Stimulated activated CD8-positive, alpha-beta memory T cell treated with anti-CD3 and anti-CD28 coated beads, Interleukin-4, amount 100 ng/mL, for 1 hour (primary cell): Measurements from ENCODE around the gene FOXC2.

ENCODE experiments used
- DNase-seq, 2 donors: peaks; one replicate each; pipeline ENCODE4 v3.0.0-alpha.2; 2020; ENCODE audit warnings: low read depth in 2 of 2, low spot score in 1 of 2

FOXC2 gene

DNA sequence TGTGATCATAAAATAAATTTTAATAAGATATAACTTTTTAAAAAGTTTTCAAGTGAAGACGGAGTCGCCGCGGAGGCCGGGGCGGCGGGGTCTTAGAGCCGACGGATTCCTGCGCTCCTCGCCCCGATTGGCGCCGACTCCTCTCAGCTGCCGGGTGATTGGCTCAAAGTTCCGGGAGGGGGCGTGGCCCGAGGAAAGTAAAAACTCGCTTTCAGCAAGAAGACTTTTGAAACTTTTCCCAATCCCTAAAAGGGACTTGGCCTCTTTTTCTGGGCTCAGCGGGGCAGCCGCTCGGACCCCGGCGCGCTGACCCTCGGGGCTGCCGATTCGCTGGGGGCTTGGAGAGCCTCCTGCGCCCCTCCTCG, at the start of gene FOXC2:
Gene FOXC2 (plus strand): TSS at position 229 of the 365 bp plus-strand sequence. CDS start 507 bp downstream, outside the sequence.
- no peak for DNase-seq

DNA sequence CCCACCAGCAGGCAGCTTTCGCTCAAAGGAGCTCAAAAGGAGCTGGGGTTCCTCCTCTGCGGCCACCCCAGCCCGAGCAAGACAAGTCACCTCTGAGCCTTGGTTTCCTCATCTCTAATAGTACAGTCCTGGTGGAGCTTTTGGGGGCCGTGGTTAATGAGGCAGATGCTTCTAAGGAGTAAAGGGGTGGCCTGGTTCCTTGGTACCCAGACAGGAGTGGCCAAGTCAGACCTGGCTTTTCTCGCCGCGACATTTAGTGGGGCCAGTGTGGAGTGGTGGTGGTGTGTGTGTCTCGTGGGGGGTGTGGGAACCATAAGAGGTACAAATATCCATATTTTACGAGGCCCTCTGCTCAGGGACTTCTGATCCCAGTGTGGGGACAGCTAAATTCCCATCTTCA, 49.6 kb upstream of the FOXC2 start:
- no peak for DNase-seq

DNA sequence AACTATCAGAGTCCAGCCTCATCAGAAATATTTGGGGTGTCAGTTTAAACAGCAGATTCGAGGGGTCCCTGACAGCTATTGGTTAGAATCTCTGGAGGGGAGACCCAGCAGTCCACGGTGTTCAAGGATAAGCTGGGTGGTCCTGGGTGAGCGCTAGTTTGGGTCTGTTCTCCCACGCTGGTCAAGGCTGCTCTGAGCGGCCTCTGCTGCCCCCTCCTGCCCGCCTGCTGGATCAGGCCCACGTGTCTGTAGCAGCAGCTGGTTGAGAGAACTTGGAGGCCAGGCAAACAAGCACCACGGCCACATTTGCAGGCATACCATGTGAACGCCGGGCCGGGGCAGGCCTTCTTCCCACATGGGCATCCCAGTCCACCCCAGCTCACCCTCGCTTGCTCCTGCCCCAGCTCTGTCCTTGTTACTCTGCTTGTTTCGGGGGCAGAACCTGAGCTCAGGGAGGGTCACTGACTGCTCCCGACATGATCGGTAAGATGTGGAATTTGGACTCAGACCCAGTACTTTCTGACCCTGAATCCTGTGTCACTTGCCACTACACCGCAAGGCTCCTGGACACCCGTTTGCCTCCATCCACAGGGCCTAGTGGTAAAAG, 48.9 kb upstream of the FOXC2 start:
- DNase-seq, result no peak

DNA sequence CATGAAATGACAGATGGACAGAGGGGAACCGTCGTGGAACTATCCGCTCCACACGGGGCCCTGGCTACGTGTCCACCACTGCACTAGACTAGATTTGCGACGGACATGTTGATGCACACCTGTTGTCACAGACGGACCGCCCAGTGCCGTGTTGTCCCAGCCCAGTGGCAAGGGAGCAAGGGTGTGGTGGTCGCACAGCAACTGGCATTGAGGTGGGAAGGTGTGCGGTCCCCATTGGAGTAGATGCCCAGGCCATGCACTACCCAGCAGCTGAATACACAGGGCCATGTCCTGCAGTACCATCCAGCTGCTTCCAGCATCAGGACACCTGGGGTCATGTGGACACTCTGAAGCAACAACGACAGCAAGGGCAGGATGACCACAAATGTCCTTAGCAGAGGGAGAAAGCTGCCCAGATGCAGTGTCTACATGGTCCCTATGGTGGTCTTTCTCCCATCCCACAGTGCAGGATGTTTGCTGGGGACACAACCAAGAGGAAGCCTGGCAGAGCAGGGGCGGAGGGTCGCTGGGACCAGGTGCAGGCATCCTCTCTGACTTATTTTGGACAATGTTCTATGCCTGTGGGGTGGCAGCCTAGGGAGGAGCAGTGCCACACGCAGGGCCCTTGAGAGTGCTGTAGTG, 47.5 kb upstream of the FOXC2 start:
- no peak for DNase-seq

DNA sequence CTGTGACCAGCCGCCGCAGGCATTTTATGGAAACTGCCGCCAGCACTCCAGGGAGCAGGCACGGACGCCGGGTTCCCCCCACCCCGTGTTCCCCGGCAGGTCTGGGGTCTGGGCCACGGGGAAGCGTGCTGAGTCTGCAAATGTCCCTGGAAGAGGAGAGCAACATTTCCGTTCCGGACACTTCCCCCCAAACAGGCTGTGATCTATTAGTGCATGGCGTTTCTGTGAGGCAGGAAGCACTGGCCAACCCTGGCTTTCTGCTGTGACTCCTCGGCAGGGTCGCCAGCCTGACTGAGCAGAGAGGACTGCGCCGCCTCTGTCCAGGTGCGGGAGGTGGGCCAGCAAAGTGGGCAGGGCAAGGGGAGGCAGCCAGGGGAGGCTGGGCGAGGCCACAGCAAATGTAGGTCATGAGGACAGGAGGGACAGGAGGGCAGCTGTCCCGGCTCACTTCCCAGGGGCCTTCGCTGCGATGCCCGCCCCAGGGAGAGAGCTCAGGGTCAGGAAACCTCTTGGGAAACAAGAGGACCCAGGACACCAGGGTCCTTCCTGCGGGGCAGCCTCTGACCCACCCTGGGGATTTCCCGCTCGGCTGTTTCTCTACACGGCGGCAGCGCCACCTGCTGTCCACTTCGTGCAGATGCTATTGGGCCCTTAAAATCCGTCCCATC, 46.8 kb upstream of the FOXC2 start:
- peak; percentile 27 to 31 for DNase-seq

DNA sequence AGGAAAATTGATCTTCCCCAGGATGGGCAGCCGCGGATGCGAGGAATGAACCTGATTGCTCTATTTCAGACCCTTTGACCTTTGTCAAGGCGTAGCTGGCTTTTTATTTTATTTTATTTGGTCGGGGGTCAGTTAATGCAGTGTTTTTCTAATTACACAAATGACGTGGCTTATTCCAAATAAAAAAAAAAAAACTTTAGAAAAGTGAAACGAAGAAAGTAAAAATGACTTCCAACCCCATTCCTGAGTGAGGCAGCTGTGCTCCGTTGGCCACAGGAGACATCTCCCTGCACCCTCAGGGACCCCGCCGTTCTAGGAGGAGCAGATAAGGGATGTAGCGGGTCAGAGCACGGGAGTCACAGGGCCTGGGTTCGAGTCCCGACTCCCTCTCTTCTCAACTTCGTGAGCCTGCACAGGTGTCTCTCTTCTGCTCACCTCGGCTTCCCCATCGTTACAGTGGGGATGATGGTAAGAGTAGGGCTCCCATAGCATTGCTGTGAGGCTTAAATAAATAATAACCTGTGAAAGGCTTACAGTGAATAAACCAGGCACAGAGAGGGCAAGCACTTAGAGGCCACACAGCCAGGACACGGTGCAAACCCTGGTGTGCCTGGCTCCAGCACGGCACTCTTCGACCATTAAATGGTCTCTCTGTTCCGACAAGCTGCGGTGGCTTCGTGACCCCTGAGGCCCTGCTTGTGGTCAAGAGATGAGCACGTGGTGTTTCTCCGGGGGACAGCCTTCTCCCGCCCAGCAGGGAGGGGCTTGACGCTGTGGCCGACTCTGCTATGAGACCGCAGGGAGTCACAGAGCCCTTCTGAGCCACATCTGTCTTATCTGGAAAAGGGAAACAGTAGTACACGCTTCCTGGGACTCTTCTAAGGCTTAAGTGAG, 46.1 kb upstream of the FOXC2 start:
- no peak for DNase-seq

DNA sequence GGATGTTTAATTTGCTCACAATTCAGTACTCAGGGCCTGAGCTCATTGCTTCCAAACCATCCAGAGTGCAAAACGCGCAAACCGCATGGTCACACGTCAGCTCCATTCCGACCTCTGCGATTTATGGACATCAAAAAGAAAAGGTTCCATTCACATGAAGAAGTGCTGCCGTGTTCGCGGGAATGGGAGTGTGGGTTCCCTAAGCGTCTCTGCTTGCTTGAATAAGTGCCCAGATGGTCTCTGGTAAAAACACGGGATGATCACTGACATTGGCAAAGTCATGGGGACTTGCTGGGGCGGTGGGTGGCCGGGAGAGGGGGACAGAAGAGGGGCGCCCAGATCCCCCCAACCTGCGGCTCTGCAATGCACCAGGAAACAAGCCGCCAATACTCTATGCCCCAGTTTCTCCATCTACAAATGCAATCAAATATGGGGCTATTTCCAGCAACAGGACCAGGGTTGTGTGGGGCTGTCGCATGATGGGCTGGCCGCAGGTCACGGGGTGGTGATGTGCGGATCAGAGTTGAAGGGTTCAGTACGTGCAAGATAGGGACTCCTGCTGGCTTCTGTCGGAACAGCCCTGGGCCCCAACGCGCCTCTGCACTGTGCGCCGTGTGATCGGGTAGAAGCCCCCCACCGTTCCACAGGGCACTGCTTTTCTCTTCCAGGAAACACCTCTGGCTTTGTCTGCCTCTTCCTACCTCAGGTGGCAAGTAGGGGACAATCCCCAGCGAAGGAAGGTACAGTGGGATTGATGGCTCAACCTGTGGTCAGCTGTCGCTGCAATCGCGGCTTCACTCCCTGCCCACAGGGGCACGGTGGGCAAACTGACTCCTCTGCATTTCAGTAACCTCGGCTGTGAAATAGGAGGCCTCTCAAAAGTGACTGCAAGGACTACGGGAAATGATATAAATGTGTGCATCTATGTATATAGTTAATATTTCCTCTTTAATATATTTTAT, 45.1 kb upstream of the FOXC2 start:
- no peak for DNase-seq

DNA sequence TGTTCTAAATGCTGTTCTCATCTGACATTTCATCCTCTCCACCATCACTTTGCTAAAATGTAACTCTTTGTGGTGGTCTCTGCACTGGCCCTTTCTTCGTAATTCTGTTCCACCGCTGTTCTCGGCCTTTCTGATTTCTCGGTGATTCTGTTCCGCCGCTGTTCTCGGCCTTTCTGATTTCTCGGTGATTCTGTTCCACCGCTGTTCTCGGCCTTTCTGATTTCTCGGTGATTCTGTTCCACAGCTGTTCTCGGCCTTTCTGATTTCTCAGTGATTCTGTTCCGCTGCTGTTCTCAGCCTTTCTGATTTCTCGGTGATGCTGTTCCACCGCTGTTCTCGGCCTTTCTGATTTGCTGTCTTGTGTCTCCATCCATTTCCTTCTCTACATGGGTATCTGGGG, 44.0 kb upstream of the FOXC2 start:
- no peak for DNase-seq

DNA sequence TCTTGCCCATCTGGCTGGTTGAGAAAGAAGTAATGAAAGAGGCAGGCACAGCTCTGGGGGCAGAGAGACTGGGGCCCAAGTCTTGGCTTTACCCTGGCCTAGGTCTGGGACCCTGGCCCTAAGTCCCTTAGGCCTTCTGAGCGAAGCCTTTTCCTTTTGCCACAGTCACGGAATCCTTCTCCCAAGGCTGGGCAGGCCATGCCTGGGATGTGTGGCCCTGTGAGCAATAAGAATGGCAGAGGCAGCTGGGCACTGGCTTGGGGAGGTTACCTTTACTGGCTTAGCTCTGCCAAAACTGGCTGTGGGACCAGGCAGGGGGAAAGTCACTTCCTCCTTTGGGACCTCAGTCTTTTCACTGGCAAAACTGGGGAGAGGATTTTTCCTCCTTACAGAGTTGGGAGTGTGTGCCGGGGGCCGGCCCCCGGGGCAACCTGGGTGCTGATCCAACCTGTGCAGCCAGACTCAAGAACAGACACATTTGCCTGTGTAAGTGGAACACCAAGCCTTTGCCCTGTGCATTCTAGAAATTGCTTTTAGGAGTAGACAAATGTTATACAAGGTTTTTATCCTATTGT, 43.4 kb upstream of the FOXC2 start:
- no peak for DNase-seq

DNA sequence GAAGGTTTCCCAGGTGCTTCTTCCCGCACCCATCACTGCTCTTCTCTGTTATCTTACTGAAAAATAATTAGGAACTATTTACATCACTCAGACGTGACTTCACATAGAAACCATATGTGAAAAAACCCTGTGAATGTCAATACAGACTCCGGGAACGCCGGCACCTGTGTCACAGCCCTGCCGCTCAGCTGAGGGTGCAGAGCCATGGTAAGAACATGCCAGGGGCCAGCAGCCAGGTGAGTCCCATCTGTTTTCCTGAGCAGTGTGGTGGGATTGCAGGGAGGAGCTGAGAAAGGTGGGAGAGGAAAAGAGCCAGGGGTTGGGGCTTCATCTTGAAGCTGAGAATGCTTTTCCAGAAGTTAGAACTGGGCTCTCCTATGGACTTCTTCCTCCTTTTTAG, 42.6 kb upstream of the FOXC2 start:
- DNase-seq, result no peak

DNA sequence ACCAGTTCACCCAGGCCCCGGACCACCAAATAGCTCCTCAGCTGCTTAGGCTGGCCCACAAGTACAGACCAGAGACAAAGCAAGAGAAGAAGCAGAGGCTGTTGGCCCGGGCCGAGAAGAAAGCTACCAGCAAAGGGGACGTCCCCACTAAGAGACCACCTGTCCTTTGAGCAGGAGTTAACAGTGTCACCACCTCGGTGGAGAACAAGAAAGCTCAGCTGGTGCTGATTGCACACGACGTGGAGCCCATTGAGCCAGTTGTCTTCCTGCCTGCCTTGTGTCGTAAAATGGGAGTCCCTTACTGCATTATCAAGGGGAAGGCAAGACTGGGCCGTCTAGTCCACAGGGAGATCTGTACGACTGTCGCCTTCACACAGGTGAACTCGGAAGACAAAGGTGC, 40.9 kb upstream of the FOXC2 start:
- DNase-seq, result no peak

DNA sequence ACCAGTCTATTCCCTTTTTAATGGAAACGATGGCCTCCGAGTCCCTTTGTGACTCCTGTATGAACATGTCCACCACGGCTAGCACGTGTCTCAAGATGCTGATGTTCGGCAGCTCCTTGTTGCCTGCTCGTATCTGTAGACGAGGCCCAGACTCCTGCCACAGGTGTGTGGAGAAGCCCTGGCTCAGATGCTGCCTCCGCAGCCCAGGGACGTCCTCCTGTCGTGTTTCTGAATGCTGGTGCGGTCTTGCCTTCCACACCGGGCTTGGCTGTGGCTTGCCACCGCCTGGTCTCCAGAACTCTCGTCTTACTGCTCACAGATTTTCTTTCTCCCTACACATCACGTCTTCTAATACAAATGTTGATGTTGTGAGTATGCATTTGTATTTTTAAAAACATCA, 39.3 kb upstream of the FOXC2 start:
- DNase-seq, result no peak

DNA sequence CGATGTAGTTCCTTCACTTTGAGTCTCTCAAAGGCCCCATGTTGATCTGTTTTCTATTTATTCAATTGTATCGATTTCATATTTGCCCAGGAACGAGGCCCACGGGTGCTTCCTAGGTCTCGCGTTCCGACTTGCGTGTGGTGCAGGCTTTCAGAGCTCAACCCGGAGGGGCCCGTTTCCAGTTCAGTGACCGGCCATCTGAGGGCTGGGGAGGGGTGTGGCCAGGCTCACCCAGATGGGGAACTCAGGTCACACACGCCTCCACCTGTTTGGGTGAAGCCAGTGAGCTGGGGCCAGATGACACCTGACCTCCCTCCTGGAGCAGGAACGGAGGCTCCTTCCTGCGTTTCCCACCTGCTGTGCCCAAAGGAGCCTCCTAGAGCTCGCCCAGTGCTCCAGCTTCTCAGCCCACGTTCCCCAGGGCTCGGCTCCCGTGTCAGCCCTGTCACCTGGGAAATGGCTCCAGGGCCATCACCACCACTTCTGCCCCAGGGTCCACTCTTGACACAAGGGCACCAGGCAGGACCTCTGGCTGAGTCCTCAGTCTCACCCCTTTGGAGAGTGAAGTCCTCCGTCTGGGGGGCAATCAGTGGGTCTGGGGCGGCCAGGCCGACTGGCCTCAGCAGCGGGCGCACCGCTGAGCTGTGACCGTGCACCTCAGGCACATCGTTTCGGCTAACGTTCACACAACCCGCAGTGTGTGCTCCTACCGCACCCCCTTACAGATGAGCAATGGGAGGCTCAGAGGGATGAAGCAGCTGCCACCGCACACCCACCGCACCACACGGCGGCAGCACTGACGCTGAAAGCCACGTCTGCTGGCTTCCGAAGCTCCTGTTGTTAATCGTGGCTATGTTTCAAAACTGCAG, 38.3 kb upstream of the FOXC2 start:
- DNase-seq, result no peak

DNA sequence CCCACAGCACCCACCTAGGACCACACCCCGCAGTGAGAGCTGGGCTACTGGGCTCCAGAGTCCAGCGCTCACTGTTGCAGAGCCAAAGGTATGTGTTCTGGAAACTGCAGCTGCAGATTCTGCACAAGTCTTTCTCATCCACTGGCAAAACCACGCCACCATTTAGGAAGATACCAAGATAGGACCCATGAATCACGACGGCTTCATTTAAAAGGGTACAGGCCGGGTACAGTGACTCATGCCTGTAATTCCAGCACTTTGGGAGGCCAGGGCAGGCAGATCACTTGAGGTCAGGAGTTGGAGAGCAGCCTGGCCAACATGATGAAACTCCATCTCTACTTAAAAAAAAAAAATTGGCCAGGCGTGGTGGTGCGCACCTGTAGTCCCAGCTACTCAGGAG, 37.5 kb upstream of the FOXC2 start:
- no peak for DNase-seq

DNA sequence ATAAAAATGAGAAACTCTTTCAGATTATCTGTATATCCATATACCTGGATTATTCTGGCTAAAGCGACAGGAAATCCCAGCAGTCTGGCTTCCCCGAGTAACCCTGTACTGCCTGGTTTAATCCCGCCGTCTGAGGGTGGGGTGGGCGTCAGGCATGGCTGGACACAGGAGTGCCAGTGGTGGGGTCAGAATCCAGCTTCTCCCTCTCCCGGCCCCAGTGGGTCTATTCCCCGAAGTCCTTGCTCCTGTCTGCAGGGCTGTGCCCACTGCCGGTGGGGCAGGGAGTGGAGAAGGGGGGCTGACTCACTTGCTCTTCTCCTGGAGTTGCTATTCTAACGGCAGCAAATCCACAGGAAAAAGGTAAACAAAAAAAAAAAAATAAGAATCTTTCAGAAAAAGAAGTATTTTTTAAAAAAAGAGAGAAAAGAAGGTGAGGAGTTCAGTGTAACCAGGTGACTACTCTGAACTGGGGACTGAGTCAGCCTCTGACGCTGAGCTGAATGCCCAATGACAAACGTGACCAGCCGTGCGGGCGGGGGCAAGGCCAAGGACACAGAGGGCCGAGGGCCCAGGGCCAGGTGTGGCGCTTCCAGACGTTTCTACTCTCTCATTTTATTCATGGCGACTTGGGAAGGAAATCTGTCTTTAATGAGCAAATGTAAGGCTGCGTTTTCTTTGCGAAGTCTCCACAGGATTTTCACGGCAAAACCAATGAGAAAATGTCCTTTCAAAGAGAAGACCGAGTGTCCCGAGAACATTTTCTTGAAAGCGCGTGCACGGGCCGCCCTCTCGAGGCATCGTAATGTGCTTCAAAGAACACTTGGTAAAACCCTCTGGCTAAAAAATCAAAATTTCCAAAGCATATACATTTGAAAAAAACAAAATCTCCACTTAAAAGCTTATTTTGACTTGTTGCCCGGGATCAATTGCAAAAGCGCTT, 36.1 kb upstream of the FOXC2 start:
- DNase-seq, result no peak

DNA sequence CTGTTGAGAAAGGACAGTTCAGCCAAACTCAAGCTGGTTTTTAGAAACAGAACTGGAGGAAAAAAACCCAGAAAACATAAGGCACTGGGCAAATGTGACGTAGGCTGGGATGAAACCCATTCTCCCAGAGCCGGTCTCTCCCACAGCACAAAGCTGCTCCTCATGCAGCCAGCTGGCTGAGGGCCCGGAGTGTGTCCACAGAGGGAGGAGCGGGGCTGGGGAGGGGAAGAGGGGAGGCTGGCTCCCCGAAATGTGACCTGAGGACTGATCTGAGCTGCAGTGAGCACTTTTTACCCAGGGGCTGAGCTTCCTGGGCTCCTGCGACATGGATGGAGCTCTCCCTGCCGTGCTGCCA, 35.5 kb upstream of the FOXC2 start:
- DNase-seq, result no peak

DNA sequence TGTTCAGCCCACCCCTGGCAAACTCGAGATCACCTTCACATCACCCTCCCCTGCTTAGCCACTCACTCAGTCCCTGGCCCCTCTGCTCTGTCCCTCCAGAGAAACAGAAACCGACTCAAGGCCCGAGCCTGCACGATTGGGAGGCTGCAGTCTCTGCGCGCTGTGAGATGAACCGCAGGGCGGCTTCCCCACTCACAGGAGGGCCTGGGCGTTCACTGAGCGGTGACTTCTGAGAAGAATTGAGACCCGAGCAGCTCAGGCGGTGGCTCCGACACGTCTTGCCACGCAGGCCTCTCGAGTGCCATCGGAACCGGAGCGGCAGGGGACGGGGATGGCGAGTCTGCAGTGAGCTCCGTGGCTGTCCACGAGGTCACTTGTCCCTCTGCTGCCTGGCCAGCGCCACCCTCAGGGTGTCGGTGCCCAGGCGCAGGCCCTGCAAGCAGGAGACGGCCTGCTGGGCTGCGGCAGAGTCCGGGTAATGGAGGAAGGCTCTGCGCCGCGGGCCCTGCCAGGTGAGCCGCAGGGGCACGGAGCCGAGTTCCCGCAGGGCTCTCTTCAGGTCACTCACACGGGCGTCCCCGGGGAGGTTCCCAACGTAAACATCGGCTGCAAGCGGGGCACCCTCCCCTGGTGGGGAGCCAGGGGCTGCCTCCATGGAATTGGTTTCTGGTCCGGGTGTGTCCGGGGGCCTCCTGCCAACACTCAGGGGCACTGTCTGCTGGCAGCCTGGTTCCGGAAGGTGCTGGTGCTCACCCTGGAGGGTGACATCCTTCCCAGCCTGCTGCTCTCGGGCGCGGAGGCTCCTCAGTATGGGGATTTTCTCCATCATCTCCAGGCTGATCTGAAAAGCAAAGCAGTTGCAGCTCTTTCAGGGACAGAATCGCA, 34.7 kb upstream of the FOXC2 start:
- no peak for DNase-seq

DNA sequence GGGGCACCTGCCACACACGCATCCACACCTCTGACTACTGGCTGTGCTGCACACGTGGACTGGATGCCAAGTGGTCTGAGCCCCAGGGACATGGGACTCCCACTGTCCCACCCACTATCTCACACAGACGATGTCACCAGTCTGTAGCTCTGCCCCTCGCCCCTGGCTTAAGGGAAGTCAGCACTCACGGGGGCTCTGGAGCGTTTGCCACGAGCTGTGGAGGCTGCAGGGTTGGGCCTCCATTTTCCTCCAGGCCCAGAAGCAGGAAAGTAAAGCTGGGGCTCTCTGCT, 34.2 kb upstream of the FOXC2 start:
- DNase-seq, result no peak
